ENCODE measurements around the gene NADSYN1. TPM values are rescaled to one million over a fixed set of nuclear protein-coding genes. Genes with fewer than 3 reads are reported as not detected.

Gene NADSYN1
- total and polyA plus RNA-seq, 2 of the 13 experiments (the other 11 are each of a cell fraction or from before 2014, with no cell fraction given): 35.7 to 51.5 TPM

DNA sequence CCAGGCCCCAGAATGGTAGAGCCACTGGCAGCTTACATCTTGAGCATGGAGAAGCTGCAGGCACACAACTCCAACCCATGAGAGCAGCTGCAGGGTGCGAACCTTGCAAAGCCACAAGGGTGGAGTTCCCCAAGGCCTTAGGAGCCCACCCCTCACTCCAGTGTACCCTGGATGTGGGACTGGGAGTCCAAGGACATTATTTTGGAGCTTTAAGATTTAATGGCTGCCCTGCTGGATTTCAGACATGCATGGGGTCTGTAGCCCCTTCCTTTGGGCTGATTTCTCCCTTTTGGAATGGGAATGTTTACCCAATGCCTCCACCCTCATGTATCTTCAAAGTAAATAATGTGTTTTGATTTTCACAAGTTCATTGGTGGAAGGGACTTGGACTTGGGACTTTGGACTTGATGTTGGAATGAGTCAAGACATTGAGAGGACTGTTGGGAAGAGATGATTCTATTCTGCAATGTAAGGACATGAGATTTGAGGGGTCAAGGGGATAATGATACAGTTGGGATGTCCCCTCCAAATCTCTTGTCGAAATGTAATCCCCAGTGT, 73.0 kb downstream of the NADSYN1 start:
- DNase-seq (ENCODE audit: low spot score): peak; percentile 75
- TF ChIP-seq GFI1 (CRISPR knock-in tag; IDR thresholded peaks at IDR 0.05; ENCODE audit: borderline replicate concordance) (peak; percentile 70; the same call in 1 of the 2 replicates), KDM6A (CRISPR knock-in tag; IDR thresholded peaks at IDR 0.05; ENCODE audit: low read depth) (peak; percentile 63; the same call in 1 of the 2 replicates), TCF7 (IDR thresholded peaks at IDR 0.05; ENCODE audit: low read depth) (peak; percentile 30; the same call in 1 of the 2 replicates), ELF3 (CRISPR knock-in tag; IDR thresholded peaks at IDR 0.05) (peak; percentile 63), SOX5 (CRISPR knock-in tag; IDR thresholded peaks at IDR 0.05; ENCODE audit: borderline replicate concordance) (peak; percentile 56; the same call in 1 of the 2 replicates), FOSL2 (CRISPR knock-in tag; IDR thresholded peaks at IDR 0.05) (peak; percentile 36; the same call in 1 of the 2 replicates), SOX13 (IDR thresholded peaks at IDR 0.05) (no peak), SOX13 (CRISPR knock-in tag; conservative IDR thresholded peaks at IDR 0.05 in 1 of 2, IDR thresholded peaks at IDR 0.05 in 1 of 2) (peak in 1 of 2 experiments; percentile 28; a peak in 1 of 4 replicates), TAF1 (CRISPR knock-in tag; IDR thresholded peaks at IDR 0.05) (no peak), SKI (IDR thresholded peaks at IDR 0.05; ENCODE audit: partially characterized antibody) (peak; percentile 53), ZNF572 (CRISPR knock-in tag; IDR thresholded peaks at IDR 0.05) (no peak), TEAD3 (CRISPR knock-in tag; optimal IDR thresholded peaks at IDR 0.05; ENCODE audit: borderline replicate concordance) (peak; percentile 55), ZFY (CRISPR knock-in tag; IDR thresholded peaks at IDR 0.05) (no peak), NCOA2 (CRISPR knock-in tag; IDR thresholded peaks at IDR 0.05) (peak; percentile 37; the same call in 1 of the 2 replicates), HNF4G (IDR thresholded peaks at IDR 0.05; ENCODE audit: borderline replicate concordance, low read depth, low read length) (peak; percentile 72), HNF4G (CRISPR knock-in tag; IDR thresholded peaks at IDR 0.05; ENCODE audit: borderline replicate concordance, low read depth) (no peak; the same call in 1 of the 2 replicates), HDAC2 (CRISPR knock-in tag; IDR thresholded peaks at IDR 0.05) (0 out of 2 replicates have a peak, but pooled peaks have one; percentile 15)
- TF ChIP-seq, protein P1, sequence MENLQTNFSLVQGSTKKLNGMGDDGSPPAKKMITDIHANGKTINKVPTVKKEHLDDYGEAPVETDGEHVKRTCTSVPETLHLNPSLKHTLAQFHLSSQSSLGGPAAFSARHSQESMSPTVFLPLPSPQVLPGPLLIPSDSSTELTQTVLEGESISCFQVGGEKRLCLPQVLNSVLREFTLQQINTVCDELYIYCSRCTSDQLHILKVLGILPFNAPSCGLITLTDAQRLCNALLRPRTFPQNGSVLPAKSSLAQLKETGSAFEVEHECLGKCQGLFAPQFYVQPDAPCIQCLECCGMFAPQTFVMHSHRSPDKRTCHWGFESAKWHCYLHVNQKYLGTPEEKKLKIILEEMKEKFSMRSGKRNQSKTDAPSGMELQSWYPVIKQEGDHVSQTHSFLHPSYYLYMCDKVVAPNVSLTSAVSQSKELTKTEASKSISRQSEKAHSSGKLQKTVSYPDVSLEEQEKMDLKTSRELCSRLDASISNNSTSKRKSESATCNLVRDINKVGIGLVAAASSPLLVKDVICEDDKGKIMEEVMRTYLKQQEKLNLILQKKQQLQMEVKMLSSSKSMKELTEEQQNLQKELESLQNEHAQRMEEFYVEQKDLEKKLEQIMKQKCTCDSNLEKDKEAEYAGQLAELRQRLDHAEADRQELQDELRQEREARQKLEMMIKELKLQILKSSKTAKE (CRISPR knock-in tag; IDR thresholded peaks at IDR 0.05; ENCODE audit: borderline replicate concordance): 0 out of 2 replicates have a peak, but pooled peaks have one; percentile 40
- TF ChIP-seq, protein P2, sequence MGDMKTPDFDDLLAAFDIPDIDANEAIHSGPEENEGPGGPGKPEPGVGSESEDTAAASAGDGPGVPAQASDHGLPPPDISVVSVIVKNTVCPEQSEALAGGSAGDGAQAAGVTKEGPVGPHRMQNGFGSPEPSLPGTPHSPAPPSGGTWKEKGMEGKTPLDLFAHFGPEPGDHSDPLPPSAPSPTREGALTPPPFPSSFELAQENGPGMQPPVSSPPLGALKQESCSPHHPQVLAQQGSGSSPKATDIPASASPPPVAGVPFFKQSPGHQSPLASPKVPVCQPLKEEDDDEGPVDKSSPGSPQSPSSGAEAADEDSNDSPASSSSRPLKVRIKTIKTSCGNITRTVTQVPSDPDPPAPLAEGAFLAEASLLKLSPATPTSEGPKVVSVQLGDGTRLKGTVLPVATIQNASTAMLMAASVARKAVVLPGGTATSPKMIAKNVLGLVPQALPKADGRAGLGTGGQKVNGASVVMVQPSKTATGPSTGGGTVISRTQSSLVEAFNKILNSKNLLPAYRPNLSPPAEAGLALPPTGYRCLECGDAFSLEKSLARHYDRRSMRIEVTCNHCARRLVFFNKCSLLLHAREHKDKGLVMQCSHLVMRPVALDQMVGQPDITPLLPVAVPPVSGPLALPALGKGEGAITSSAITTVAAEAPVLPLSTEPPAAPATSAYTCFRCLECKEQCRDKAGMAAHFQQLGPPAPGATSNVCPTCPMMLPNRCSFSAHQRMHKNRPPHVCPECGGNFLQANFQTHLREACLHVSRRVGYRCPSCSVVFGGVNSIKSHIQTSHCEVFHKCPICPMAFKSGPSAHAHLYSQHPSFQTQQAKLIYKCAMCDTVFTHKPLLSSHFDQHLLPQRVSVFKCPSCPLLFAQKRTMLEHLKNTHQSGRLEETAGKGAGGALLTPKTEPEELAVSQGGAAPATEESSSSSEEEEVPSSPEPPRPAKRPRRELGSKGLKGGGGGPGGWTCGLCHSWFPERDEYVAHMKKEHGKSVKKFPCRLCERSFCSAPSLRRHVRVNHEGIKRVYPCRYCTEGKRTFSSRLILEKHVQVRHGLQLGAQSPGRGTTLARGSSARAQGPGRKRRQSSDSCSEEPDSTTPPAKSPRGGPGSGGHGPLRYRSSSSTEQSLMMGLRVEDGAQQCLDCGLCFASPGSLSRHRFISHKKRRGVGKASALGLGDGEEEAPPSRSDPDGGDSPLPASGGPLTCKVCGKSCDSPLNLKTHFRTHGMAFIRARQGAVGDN (CRISPR knock-in tag; IDR thresholded peaks at IDR 0.05): peak; percentile 18; the same call in 1 of the 2 replicates

More for the DNA sequence above, 73.0 kb downstream of the NADSYN1 start:
- H3K27me3 ChIP-seq (ENCODE audit: control insufficient read depth in 1 of 2, insufficient read depth in 2 of 2, low read length in 2 of 2): no peaks in the 10 kb centered on the region
- H3K79me2 ChIP-seq (ENCODE audit: insufficient read depth, low read length): no peaks in the 10 kb centered on the region
- intact Hi-C loops (cut with micrococcal nuclease; ENCODE audit: unreplicated experiment) (no loop called here), in situ Hi-C loops (cut with HindIII; ENCODE audit: extremely low pct_ligation_motif_present, low pct_unique_long_range_greater_than_20kb) (no loop called here)
- CTCF ChIA-PET (ENCODE audit: low intra/inter-chr PET ratio, low total read pairs): no interaction called here
- H3K4me1 ChIP-seq (ENCODE audit: insufficient read depth, low read length): peaks cover 52% of the 10 kb centered on the region
- POLR2A ChIA-PET: interaction anchor here (0.8 to 2.7 kb wide), 2 partner anchors 8 to 38 kb away, joined by 4 to 6 read pairs; no protein-coding TSS in a partner anchor
- H3K36me3 ChIP-seq (replicated peaks in 1 of 2; ENCODE audit: control insufficient read depth in 1 of 2, insufficient read depth in 2 of 2, low read length in 2 of 2): no peaks in the 10 kb centered on the region
- ATAC-seq: peak; percentile 41
- H3K4me3 ChIP-seq (replicated peaks in 1 of 3; ENCODE audit: insufficient read depth in 1 of 3, low read depth in 2 of 3, low read length in 3 of 3): 0 out of 6 replicates have a peak overlapping the region, but pooled peaks of 1 of the 3 experiments have one; percentile 7
- WGBS (ENCODE audit: low lambda C conversion rate): 65% methylated on average over 2 of the region's 2 CpGs
- no peak overlapping the region for H3K9ac ChIP-seq (ENCODE audit: insufficient read depth, low read depth, low read length)
- H3K9me3 ChIP-seq (ENCODE audit: low read length): no peaks in the 10 kb centered on the region
- H3K27ac ChIP-seq (ENCODE audit: extremely low read length, insufficient read depth, low read length): no peak overlapping the region
- 0 out of 2 replicates have a peak overlapping the region, but pooled peaks have one; percentile 28 for H3K4me2 ChIP-seq (ENCODE audit: low read depth, low read length)
- H4K20me1 ChIP-seq (ENCODE audit: insufficient read depth, low read length): no peaks in the 10 kb centered on the region
- no peak overlapping the region for H2AFZ ChIP-seq (ENCODE audit: low read length)
- FAIRE-seq: no peak
- BruUV-seq (replicated peaks): no TSS peak
